K562 (cell line): ENCODE results near the gene OPCML.

ENCODE experiments used
- ATF3 ChIP-seq, 2 experiments: fragments of 450-650 bp in 1 of 2; sonication (generic) in 1 of 2; formaldehyde crosslinking in 1 of 2; IDR thresholded peaks in 1 of 2; conservative IDR thresholded peaks in 1 of 2; 2 replicates each; pipeline versions ENCODE4 v1.6.1 to v1.8.1; 2016 to 2023; ENCODE audit warnings: mild to moderate bottlenecking in 2 of 2, moderate library complexity in 2 of 2, inconsistent platforms in 1 of 2, missing genetic modification reagents in 1 of 2
- CREB3 ChIP-seq: fragments of 450-650 bp; conservative IDR thresholded peaks from 2 replicates; pipeline ENCODE4 v1.6.1; 2016; ENCODE audit warnings: missing genetic modification characterization, low read depth, mild to moderate bottlenecking, missing compliant biosample characterization, moderate library complexity
- ZBTB49 ChIP-seq: sonication (generic); formaldehyde crosslinking; IDR thresholded peaks from 2 replicates; pipeline ENCODE4 v1.8.0; 2022; ENCODE audit warnings: missing genetic modification reagents, mild to moderate bottlenecking, borderline replicate concordance

GRCh38 chr11:133219543-133219942 lies 312.8 kb downstream of the OPCML start:
- TF ChIP-seq ZBTB49 (CRISPR knock-in tag) (no peak), CREB3 (tag) (no peak), ATF3 (IDR thresholded peaks at IDR 0.05) (no peak), ATF3 (CRISPR knock-in tag; conservative IDR thresholded peaks at IDR 0.05) (no peak)
